GM19043 (cell line): ENCODE measurements around the gene ZYG11A.

Source experiments
- ATAC-seq: cut with Tn5 transposase; IDR thresholded peaks from one replicate; pipeline ENCODE4 v1.9.1; 2021; ENCODE audit warnings: low read depth; ENCODE audit not compliant: unreplicated experiment

ZYG11A gene

DNA sequence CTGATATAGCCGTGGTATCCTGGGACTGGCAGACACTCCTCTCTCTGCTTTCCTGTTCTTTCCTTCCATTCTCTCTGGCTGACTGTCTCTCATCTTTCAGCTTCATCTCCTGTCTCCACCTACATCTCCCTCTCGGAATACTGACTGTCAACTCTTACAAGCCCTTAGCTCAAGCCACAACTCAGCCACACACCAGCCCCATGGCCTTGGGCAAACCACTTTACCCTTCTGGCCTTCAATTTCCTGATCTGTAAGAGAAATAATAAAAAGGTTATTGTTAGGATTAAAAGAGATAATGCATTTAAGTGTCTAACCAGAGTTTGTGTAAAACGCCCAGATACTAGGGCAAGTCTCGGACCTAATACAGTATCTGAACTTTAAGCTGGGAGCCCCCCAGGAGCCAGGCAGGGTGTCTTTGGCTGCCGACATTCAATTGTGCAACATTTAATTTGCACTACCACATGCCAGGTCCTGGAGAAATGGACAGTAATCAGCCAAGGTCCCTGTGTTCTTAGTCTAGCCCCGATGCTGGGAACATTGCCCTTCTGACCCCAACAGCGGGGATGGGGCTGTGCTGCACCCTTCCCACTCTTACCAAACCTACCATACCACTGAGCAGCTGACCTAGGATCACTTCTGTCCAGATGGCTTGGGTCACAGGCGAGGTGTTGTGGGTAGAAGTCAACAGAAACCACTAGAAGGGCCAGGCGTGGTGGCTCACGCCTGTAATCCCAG is 73.8 kb downstream of the ZYG11A start:
- no peak for ATAC-seq

GRCh38 chr1:52917156-52917555 is 74.6 kb downstream of the ZYG11A start:
- no peak for ATAC-seq

DNA sequence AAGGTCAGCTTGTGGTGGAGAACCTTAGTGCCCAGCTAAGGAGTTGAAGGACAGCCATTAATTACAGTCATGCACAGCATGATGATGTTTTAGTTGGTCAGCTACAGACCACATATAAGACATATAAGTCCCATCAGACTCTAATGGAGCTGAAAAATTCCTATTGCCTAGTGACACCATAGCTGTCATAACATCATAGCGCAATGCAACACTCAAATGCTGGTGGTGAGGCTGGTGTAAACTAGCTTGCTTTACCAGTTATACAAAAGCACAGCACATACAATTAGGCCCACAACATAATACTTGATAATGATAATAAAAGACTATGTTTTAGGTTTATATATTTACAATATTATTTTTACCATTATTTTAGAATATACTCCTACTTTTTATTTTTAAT is 75.0 kb downstream of the ZYG11A start:
- ATAC-seq, result no peak

- ATAC-seq, result no peak
Measured at GRCh38 chr1:52918201-52918600, 75.6 kb downstream of the ZYG11A start.

DNA sequence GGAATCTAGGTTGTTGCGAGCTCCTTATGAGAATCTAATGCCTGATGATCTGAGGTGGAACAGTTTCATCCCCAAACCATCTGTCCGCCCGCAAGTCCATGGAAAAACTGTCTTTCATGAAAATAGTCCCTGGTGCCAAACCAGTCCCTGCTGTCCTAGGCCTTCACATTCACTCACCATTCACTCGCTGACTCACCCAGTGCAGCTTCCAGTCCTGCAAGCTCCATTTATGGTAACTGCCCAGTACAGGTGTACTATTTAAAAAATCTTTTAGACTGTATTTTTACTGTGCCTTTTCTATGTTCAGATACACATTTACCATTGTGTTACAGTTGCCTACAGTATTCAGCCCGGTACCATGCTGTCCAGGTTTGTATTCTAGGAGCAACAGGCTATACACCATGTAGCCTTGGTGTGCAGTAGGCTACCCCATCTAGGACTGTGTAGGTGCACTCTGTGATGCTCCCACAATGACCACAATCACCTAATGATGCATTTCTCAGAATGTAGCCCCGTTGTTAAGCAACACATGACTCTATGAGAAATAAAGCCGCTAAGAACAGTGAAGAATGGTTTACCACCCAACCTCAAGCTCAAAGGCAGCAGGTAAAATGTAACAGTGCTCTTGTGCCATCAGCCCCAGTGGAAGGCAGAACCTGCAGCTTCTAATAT is 76.6 kb downstream of the ZYG11A start:
- no peak for ATAC-seq

DNA sequence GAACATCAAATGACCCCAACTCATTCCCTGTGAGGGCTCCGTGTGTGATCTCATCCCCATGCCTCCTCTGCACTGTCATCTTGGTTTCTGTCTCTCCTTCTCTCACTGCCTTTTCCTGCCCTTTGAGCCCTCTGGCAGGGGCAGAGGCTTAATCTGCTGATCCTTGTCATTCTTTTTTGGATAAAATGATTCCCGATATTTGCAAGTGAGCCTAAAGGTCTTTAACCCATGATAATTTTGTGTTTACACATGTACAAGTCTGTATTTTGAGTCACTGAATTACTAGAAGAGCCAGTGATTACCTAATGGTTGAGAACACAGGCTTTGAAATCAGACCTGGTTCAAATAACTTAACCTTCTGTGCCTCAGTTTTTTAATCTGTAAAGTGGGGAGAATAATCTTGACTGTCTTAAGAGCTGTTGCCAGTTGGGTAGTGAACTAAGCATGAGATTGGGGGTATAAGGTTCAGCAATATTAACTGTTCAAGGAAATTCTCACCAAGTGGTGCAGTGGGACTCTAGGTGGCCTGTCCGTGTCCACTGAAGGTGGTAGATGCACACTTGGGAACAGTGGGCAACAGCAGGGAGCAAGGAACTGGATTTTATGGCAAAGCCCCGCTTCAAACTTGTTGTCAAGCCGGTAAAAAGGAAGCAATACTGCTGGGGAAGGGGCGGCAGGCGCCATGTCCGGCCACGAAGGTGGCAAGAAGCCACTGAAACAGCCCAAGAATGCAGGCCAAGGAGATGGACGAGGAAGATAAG is 77.3 kb downstream of the ZYG11A start:
- ATAC-seq, result no peak

DNA sequence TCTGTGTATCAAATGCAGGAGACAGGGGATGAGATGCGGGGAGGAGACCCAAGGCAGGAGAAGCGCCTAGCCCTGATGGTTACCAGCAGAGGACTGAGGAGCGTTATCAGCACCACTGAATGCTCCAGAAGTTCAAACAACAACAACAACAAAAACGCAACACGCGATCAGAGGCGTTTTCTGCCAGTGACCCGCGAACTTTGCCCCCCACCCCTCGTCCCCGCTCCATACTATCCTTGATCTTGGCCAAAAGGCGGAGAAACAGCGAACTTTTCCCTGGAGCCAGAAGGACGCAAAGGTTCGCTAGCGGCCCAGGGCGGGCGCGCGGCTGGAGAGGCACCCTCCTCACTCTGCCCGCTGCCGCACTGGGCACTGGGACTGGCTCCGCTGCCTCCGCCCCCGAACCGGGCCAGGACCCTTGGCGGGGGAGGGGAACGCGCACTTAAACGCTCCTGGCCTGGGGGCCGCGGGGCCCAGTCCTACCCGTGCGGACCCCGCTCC is 78.3 kb downstream of the ZYG11A start:
- no peak for ATAC-seq

DNA sequence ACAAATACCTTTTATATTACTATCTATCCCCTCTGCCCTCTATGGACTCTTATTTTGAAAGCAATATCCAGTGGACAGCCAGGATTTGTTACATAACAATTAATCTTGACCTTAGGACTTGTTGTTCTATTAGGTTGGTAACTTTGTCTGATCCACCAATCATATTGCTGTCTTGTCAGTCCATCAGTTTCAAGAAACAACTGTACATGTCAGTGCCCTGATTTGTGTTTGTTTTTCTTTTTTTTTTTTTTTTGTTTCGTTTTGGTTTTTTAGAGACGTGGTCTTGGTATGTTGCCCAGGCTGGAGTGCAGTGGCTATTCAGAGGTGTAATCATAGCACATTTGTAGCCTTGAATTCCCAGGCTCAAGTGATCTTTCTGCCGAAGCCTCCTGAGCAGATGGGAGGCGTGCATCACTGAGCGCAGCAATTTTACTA is 83.0 kb downstream of the ZYG11A start:
- ATAC-seq, result no peak

DNA sequence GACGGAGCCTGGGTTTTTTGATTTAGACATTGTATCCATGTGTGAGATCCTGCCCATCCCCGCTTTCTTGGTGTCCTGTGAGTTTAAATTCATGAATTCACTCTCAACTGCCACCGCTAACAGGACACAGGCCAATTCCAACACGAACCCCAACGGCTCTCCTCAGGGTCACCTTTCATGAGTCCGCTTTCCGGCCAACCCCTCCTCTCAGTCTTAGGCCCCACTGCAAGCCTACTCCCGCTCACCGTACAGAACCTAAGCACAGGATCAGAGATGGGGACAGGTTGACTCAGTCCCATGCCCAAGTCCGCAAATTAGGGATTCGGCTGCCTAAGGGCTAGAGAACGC is 84.3 kb downstream of the ZYG11A start:
- ATAC-seq, result peak; percentile 25

GRCh38 chr1:52927212-52928014 is 84.9 kb downstream of the ZYG11A start, which contains the start of gene SCP2:
Gene SCP2, plus strand, starts transcription at chr1:52927276. Its CDS starts 121 bp downstream, at chr1:52927397.
- peak; percentile 70 for ATAC-seq

DNA sequence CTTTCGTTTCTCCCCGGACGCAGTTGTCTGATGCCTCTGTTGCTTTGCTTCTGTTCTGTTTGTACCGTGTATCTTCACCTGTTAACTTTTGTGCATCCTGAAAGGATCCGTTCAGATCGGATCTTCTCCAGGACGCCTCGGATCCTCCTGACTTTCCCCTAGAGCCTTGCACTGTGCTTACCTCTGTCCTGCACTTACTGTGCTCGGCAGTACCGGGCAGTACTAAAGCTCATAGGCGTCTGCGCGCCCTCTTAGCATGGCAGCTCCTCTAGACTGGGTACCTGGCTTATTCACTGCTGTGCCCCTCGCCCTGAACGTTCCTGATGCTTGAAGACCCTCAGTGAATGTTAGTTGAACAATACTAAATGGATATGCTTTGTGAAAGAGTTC is 85.5 kb downstream of the ZYG11A start:
- no peak for ATAC-seq

DNA sequence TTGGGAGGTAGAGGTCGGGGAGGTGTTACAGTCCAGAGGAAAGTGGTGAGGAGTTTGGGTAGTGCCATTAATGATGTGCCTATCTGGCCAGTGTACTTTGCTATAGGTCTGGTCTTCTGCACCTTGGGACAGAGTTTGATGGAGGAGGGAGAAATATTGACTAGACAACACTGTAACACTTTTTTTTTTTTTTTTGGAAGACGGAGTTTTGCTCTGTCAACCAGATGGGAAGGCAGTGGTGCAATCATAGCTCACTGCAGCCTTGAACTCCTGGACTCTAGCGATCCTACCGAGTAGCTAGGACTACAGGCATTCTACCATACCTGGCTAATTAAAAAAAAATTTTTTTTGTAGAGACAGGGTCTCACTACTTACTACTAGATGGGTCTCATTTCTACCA is 86.5 kb downstream of the ZYG11A start:
- no peak for ATAC-seq

DNA sequence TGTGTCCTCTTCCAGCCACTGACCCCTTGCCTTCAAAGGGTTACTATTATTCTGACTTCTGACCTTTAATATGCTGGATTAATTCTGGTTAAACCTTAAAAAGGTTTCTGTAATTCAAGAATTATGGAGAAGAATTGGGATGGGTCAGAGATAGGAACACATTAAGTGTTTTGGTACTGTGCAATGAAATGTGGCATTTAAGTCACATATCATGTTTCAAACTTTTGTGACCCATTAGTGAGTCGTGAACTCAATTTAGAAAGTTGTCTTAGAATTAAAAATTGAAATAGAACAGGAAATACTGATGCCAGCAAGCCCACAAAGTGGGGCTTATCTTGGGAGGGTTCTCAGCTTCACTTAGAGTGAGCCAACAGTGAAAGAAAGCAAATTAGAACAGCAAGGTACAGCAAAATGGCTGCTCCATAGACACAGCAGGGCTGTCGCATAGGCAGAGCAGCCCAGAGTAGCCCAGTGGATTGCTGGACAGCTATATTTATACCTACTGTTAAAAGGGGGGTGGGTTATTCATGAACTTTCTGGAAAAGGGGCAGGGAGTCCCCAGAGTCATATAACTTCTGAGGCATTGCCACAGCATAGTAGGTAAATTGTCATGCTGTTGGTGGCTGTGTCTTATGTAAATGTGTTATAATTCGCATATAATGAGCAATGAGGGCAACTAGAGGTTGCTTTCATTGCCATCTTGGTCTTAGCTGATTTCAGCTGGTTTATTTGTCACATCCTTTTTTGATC is 95.0 kb downstream of the ZYG11A start:
- ATAC-seq, result no peak

GRCh38 chr1:52938183-52938451 is 95.6 kb downstream of the ZYG11A start:
- no peak for ATAC-seq

- ATAC-seq, result no peak
Measured at GRCh38 chr1:52943876-52944416, 101.4 kb downstream of the ZYG11A start.

DNA sequence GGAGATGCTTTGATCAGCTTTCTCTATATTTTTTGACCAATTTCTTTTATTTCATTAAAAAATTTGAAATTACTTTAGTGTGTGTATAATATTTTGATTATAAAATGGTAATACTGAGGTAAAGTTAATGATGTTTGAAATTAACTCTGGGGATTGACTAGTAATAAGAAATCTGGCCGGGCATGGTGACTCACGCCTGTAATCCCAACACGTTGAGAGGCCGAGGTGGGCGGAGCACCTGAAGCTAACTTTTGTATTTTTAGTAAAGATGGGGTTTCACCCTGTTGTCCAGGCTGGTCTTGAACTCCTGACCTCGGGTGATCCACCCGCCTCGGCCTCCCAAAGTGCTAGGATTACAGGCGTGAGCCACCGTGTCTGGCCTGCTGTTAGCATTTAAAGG is 102.0 kb downstream of the ZYG11A start:
- ATAC-seq, result no peak
